Head of caudate nucleus (tissue), 42 donors: ENCODE measurements around the gene EPB41L5.
"Not testable (repeated sequence)": the region's sequence is repeated elsewhere in the genome, so short reads cannot be mapped to it uniquely, and the experiment has no call there.

Source experiments
- DNase-seq, 42 donors: peaks; one replicate each; pipeline versions ENCODE4 v3.0.0 to v3.0.0-alpha.2; 2020 to 2021; ENCODE audit warnings: mixed read lengths in 7 of 42
- intact Hi-C: fragments of 100-400 bp; cut with DNase I; formaldehyde crosslinking; loops from one replicate; pipeline ENCODE4 v1.15.0; 2022

Gene EPB41L5

GRCh38 chr2:120128216-120128615 lies 115.3 kb downstream of the EPB41L5 start:
- DNase-seq = no peak
- intact Hi-C loops = no loop called here

- no peak for DNase-seq
- intact Hi-C loops = no loop called here
Observed at GRCh38 chr2:120132190-120132589, 119.3 kb downstream of the EPB41L5 start.

DNA sequence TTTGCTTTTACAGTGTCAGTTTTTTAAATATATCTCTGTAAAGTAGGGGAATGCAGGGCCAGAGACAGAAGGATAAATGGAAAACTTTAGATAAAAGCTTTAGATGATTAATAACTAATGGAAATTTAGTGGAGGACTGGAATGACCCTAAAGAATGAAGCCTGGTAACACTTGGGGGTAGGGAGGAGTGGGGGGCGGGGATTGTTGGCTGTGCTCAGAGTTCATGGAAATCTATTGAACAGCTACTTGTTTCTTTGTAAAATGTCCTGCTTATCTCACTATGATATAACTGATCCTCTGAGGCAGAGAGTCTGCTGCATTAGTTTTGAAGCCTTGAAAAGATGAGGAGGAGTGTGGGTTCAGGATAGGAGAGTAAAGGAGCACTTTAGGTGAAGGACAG lies 119.8 kb downstream of the EPB41L5 start:
- DNase-seq = no peak
- intact Hi-C loops = no loop called here

GRCh38 chr2:120133572-120134244 lies 120.8 kb downstream of the EPB41L5 start:
- intact Hi-C loops = no loop called here
- no peak for DNase-seq

- DNase-seq = no peak
- intact Hi-C loops = no loop called here
Observed at GRCh38 chr2:120134263-120134662, 121.4 kb downstream of the EPB41L5 start.

- intact Hi-C loops, DNase-seq: not testable (repeated sequence)
Observed at GRCh38 chr2:120135013-120135412, 122.1 kb downstream of the EPB41L5 start.

GRCh38 chr2:120140866-120141265 lies 128.0 kb downstream of the EPB41L5 start:
- intact Hi-C loops = no loop called here
- no peak for DNase-seq

GRCh38 chr2:120141300-120142069 lies 128.6 kb downstream of the EPB41L5 start:
- DNase-seq = no peak
- intact Hi-C loops = no loop called here

- intact Hi-C loops = no loop called here
- DNase-seq = no peak
Observed at GRCh38 chr2:120142528-120143219, 129.8 kb downstream of the EPB41L5 start.

DNA sequence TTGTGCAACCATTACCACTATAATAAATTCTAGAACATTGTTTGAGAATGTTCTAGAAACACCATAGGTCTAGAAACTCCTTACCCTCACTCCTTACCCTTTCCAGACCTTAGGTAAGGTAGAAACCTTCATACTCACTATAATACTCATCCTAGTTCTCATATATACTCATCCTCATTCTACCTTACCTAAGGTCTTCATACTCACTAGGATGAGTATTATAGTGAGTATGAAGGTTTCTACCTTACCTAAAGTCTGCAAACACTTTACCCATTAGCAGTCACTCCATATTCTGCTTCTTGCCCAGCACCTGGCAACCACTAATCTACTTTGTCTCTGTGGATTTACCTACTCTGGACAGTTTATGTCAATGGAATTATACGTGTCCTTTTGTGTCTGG lies 135.4 kb downstream of the EPB41L5 start:
- no peak for DNase-seq
- intact Hi-C loops = no loop called here

DNA sequence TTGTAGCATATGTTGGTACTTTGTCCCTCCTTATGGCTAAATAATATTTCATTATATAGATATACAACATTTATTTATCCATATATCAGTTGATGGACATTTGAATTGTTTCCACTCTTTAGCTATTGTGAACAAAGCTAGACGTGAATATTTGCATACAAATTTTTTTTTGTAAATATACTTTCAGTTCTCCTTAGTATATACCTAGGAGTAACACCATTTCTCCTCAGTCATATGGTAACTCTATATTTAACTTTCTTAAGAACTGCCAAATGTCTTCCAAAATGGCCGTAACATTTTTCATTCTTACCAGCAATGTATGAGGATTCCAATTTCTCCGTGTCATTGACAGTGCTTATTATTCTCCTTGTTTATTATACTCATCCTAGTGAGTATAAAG lies 135.8 kb downstream of the EPB41L5 start:
- intact Hi-C loops = no loop called here
- DNase-seq = no peak

GRCh38 chr2:120149406-120149805 lies 136.5 kb downstream of the EPB41L5 start:
- intact Hi-C loops = no loop called here
- DNase-seq = no peak

GRCh38 chr2:120150040-120150482 lies 137.2 kb downstream of the EPB41L5 start:
- DNase-seq = no peak
- intact Hi-C loops = no loop called here

GRCh38 chr2:120155308-120155707 lies 142.4 kb downstream of the EPB41L5 start:
- intact Hi-C loops = no loop called here
- DNase-seq = no peak

DNA sequence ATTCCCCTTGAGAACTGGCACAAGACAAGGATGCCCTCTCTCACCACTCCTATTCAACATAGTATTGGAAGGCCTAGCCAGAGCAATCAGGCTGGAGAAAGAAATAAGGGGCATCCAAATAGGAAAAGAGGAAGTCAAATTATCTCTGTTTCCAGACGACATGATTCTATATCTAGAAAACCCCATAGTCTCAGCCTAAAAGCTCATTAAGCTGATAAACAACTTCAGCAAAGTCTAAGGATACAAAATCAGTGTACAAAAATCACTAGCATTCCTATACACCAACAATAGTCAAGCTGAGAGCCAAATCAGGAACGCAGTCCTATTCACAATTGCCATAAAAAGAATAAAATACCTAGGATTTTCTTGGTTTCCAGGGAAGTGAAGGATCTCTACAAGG lies 145.8 kb downstream of the EPB41L5 start:
- intact Hi-C loops, DNase-seq: not testable (repeated sequence)

GRCh38 chr2:120161190-120161589 lies 148.3 kb downstream of the EPB41L5 start:
- intact Hi-C loops = no loop called here
- DNase-seq = no peak

- intact Hi-C loops = no loop called here
- DNase-seq = no peak
Observed at GRCh38 chr2:120162716-120163115, 149.8 kb downstream of the EPB41L5 start.

- intact Hi-C loops = no loop called here
Observed at GRCh38 chr2:120167272-120167671, 154.4 kb downstream of the EPB41L5 start.

DNA sequence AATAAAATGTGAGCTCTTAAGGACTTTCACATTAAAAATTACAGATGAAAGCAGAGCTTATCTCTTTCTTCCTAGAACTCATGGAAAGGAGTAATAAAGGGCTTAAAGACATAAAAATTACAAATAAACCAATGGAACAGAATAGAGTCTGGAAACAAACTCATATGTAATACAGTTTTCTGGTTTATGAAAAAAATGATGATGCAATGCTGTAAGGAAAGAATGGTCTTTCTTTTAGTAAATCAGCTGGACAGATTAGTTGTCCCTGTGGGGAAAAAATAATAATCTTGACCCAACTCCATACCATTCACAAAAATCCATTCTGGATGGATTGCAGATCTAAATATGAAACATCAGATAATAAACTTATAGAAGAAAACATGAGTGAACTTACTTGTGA lies 156.1 kb downstream of the EPB41L5 start:
- no peak for DNase-seq
- intact Hi-C loops = no loop called here

More at GRCh38 chr2:120167272-120167671, 154.4 kb downstream of the EPB41L5 start:
- DNase-seq = no peak

DNA sequence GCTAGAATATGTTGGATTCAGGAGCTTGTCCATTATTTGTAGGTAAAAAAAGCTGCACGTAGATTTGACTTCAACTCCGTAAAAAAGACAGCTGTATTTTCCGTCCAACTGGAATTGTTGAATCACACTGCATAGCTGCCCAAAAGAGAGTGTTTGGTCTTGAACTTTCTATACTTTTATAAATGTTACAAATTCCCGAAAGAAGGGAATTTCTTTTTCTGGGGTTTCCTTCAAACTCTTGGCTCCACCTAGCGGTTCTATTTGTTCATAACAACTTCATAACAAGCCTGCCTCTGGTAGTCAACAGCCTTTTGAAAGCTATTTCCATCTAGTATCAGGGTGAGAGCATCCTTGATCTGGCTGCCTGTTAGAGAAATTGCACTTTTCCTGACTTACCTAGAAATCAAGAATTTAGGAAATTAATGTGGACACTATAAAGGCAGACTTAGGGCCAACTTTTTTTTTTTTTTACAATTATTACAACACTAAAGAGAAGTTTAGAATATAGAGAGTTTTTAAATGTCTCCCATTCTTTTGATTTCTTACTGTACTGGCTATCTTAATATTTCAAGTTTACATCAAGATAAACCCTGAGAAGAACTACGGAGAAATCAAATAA lies 162.2 kb downstream of the EPB41L5 start:
- intact Hi-C loops = loop anchor here (10.0 kb wide), 2 partner anchors 60 to 470 kb away; no protein-coding TSS in a partner anchor
- DNase-seq = peak in 16 of 42 donors; percentile 24 to 72 (median 40)
